Right lobe of liver (tissue), 6 donors: ENCODE measurements around the gene SSBP4. TPM values are rescaled to one million over a fixed set of nuclear protein-coding genes. Genes with fewer than 3 reads are reported as not detected.
A peak's percentile ranks its signal among the peaks of the same experiment; 100 is the strongest.

Experiments used
- ATAC-seq, 4 donors: fragments of 200-7000 bp; cut with Tn5 transposase; one replicate each; pipeline ENCODE4 v1.9.1; 2020; ENCODE audit warnings: mild to moderate bottlenecking in 4 of 4, moderate library complexity in 4 of 4
- DNase-seq, 3 donors: peaks; one replicate each; pipeline ENCODE4 v3.0.0-alpha.2; 2020
- H3K27ac ChIP-seq, 3 donors: fragments of 200-600 bp; one replicate each; pipeline ENCODE4 v1.8.0; 2022
- H3K27me3 ChIP-seq, 2 donors: fragments of 200-600 bp; one replicate each; pipeline ENCODE4 v1.8.0; 2022
- H3K36me3 ChIP-seq, 4 donors: fragments of 200-600 bp; sonication (generic) in 1 of 4; one replicate each; pipeline versions ENCODE4 v1.5.1 to v1.8.0; 2017 to 2022; ENCODE audit warnings: control low read depth in 1 of 4
- H3K4me1 ChIP-seq, 4 donors: fragments of 200-600 bp; sonication (generic) in 1 of 4; one replicate each; pipeline versions ENCODE4 v1.5.1 to v1.8.0; 2017 to 2022; ENCODE audit warnings: control low read depth in 1 of 4
- H3K4me3 ChIP-seq, 3 donors: fragments of 200-600 bp; one replicate each; pipeline ENCODE4 v1.8.0; 2022
- H3K9me3 ChIP-seq, 4 donors: fragments of 200-600 bp; sonication (generic) in 1 of 4; one replicate each; pipeline versions ENCODE4 v1.5.1 to v1.8.0; 2017 to 2022; ENCODE audit warnings: control low read depth in 1 of 4
- POLR2A ChIP-seq: fragments of 450-650 bp; IDR thresholded peaks from one replicate; pipeline ENCODE4 v1.6.1; 2017; ENCODE audit warnings: antibody characterized with exemption, mild to moderate bottlenecking
- WGBS: methylation state at CpG from one replicate; pipeline ENCODE4 v1.1.6; 2018; ENCODE audit warnings: low coverage, low lambda C conversion rate; ENCODE audit not compliant: insufficient coverage; ENCODE audit errors: missing lambda C conversion rate; 5-methylcytosine and 5-hydroxymethylcytosine counted together
- intact Hi-C, 2 donors: fragments of 100-400 bp; cut with DNase I; formaldehyde crosslinking; loops; one replicate each; pipeline versions ENCODE4 v1.11.2 to v1.14.1; 2022
- total RNA-seq, 6 experiments: library from RNA; depleted of rRNA in 2 of 6; stranded (reverse); fragments of >200 nt in 2 of 6; fragmentation: NEBNext Ultra II Directional in 3 of 6; extraction: Animal tissue kit (Norgen Biotek cat#: 25700) in 3 of 6; gene quantifications; one replicate each; pipeline versions ENCODE4 v1.1.0 to v1.2.4, GENCODE V29; 2016 to 2023
- TF ChIP-seq, protein P1 (sequence below), 4 donors: fragments of 200-600 bp in 3 of 4; fragments of 450-650 bp in 1 of 4; IDR thresholded peaks; one replicate each; pipeline versions ENCODE4 v1.5.1 to v1.8.0; 2016 to 2022; ENCODE audit warnings: antibody characterized with exemption in 4 of 4, mild to moderate bottlenecking in 2 of 4
- donor health status: DM: no; HTN: yes; CAD: no.
- donor health status: DM: no; HTN: no; CAD: no.
- donor health status: DM: no; HTN: no; CAD: no.
- donor health status: DM: no; HTN: yes; CAD: no.
- donor health status: DM: no; HTN: yes; CAD: no.

The SSBP4 gene
- total RNA-seq, 6 experiments from 2014 or later = 12.8 to 23.9 (median 15.9) TPM

DNA sequence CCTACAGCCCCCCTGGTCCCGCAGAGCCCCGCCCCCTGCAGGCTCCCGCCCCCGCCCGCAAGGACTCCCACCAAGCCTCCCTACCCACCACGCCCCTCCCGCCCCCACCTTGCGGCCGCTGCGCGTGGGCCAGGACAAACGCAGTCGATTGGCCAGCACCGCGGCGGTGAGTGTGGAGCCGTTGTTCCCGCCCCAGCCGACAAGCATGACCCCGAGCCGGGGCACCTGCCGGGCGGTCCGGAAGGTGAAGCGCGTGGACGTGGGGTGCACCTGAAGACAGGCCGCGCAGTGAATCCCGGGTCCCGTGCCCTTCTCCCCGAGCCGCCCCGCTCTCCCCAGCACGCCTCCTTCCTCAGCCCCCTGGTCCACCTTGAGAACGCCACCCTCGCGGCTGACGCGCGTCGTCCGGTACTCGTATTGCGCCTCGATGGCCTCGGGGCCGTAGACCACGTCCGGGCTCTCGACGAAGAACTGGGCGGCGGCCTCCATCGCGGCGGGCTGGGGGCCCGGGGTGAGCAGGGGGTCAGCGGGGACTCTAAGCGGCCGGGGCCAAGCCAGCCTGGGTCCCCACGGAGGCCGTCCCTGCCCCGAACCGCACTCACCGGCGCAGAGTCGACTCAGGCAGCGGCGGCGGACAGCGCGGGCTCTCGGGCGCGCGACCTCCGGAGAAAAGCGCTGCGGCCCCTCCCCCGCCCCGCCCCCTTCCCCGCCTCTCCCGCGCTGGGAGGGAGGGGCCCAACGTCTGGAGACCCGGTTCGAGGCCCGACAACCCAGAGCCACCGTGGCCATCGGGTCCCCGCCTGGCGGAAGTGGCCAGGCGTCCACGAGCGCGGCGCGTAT, 18.5 kb downstream of the SSBP4 start, which contains the start of gene ISYNA1:
TSS of gene ISYNA1 (minus strand) at position 643 of the 840 bp plus-strand sequence. CDS start at position 489, 154 bp downstream.
- H3K9me3 ChIP-seq = no peaks in the 10 kb centered on the region
- H3K4me1 ChIP-seq = peaks cover 0 to 26% (median 6%) of the 10 kb centered on the region in 4 donors
- no peaks in the 10 kb centered on the region for H3K36me3 ChIP-seq
- WGBS = 4% methylated on average over 6 of the region's 99 CpGs
- TF ChIP-seq, protein P1, sequence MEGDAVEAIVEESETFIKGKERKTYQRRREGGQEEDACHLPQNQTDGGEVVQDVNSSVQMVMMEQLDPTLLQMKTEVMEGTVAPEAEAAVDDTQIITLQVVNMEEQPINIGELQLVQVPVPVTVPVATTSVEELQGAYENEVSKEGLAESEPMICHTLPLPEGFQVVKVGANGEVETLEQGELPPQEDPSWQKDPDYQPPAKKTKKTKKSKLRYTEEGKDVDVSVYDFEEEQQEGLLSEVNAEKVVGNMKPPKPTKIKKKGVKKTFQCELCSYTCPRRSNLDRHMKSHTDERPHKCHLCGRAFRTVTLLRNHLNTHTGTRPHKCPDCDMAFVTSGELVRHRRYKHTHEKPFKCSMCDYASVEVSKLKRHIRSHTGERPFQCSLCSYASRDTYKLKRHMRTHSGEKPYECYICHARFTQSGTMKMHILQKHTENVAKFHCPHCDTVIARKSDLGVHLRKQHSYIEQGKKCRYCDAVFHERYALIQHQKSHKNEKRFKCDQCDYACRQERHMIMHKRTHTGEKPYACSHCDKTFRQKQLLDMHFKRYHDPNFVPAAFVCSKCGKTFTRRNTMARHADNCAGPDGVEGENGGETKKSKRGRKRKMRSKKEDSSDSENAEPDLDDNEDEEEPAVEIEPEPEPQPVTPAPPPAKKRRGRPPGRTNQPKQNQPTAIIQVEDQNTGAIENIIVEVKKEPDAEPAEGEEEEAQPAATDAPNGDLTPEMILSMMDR (IDR thresholded peaks at IDR 0.05) = no peak
- TF ChIP-seq POLR2A = no peak
- peak within 1 kb of the TSS in 1 of 3 donors; percentile 51 for H3K27ac ChIP-seq
- H3K4me3 ChIP-seq = peak within 1 kb of the TSS; percentile 40 to 46 (median 41)
- DNase-seq = no peak
- H3K27me3 ChIP-seq = no peaks in the 10 kb centered on the region
- intact Hi-C loops = no loop called here
- ATAC-seq = peak; percentile 4 to 35 (median 26)

DNA sequence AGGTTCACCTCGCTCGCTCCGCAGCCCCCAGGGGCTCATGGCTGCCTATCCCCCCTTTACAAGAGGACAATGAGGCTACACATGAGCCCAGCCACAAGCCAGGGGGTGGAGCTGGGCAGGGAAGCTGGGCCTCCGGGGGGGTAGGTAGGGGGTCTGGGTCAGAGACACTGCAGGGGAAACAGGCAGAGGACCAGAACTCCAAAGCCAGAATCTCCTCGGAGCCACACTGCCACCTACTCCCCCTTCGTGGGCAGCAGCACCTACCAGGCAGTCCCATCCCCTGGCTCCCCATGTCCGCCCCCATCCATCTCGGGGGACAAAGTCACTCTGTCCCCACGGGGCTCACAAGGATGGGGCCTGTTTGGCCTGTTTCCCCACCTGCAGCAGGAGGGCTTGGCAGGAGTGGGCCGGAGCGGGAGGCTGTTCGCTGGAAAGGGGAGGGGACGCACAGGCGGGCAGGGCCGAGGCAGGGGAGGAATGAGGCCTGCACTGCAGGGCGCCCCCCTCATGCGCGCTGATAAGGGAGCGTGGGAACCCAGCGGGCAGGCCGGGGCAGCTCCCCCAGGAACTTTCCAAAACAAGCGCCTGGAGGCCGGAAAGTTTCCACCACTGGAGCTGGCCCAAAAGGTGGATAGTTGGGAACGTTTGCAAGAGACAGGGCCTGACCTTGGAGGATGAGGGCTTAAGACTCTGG, 19.3 kb downstream of the SSBP4 start:
- H3K4me3 ChIP-seq = peak overlapping the region in 1 of 3 donors; percentile 41
- H3K27ac ChIP-seq = peak overlapping the region in 1 of 3 donors; percentile 12
- ATAC-seq (peak in 2 of 4 donors; percentile 1 to 5), DNase-seq (no peak)
- 0% methylated on average over 1 of the region's 24 CpGs for WGBS
- H3K9me3 ChIP-seq = no peaks in the 10 kb centered on the region
- H3K4me1 ChIP-seq = peaks cover 0 to 26% (median 6%) of the 10 kb centered on the region in 4 donors
- intact Hi-C loops = no loop called here
- H3K36me3 ChIP-seq = peaks cover 0 to 7% (median 0%) of the 10 kb centered on the region in 4 donors
- no peaks in the 10 kb centered on the region for H3K27me3 ChIP-seq
- TF ChIP-seq POLR2A = no peak
- TF ChIP-seq, protein P1 (IDR thresholded peaks at IDR 0.05) = no peak

DNA sequence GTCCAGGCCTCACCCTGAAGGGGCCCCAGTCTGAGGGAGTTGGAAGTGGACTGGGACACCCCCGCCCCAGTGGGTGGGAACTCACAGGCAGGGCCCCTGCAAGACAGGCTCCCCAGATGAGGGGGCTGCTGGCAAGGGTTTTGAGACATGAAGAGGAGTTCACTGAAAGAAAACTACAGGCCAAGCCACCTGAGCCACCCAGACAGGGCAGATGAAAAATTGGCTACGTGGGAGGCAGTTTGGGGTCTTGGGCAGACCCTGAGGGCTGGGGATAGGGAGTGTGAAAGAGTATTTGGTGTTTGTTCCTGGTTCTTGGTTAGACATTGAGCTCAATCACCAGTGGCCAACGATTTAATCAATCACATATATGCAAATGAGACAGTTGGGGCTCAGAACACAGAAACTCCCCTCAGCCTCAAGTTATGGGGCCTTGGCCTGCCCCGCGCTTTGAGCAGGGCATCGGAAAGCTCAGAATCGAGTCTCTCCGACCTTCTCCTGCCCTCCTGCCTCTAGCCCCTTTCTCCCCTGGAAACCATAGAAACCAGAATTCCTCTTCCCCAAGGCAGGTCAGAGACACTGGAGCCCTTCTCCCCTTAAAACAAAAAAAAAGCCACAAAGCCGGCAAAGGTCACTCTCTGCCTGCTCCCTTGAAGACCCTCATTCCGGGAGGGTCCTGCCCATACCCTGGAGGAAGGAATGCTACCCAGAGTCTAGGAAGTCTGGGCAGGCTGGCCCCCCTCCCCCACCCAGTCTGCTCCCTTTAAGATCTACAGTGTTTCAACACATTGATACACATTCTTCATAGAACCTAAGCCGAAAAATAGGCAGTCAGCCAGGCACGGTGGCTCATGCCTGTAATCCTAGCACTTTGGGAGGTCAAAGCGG, 20.1 kb downstream of the SSBP4 start:
- peaks cover 0 to 15% (median 5%) of the 10 kb centered on the region in 4 donors for H3K36me3 ChIP-seq
- no peaks in the 10 kb centered on the region for H3K9me3 ChIP-seq
- H3K4me3 ChIP-seq = no peak overlapping the region
- no peaks in the 10 kb centered on the region for H3K27me3 ChIP-seq
- H3K27ac ChIP-seq = no peak overlapping the region
- intact Hi-C loops = no loop called here
- peak in 1 of 3 donors; percentile 70 for DNase-seq
- ATAC-seq = peak; percentile 1 to 53 (median 24)
- 39% methylated on average over 7 of the region's 13 CpGs for WGBS
- peaks cover 0 to 26% (median 6%) of the 10 kb centered on the region in 4 donors for H3K4me1 ChIP-seq
- TF ChIP-seq, protein P1 (IDR thresholded peaks at IDR 0.05) = no peak
- TF ChIP-seq POLR2A = no peak

- intact Hi-C loops = loop anchor here in 1 of 2 donors (10.0 kb wide), 1 partner anchor 415 kb away; no protein-coding TSS in a partner anchor
- H3K4me3 ChIP-seq = no peak overlapping the region
- TF ChIP-seq, protein P1 (IDR thresholded peaks at IDR 0.05) = no peak
- TF ChIP-seq POLR2A = no peak
- DNase-seq (no peak), ATAC-seq (no peak)
- H3K36me3 ChIP-seq = peaks cover 0 to 21% (median 10%) of the 10 kb centered on the region in 4 donors
- H3K9me3 ChIP-seq = no peaks in the 10 kb centered on the region
- no peaks in the 10 kb centered on the region for H3K27me3 ChIP-seq
- no peak overlapping the region for H3K27ac ChIP-seq
- peaks cover 0 to 26% (median 6%) of the 10 kb centered on the region in 4 donors for H3K4me1 ChIP-seq
- WGBS = 30% methylated on average over 6 of the region's 9 CpGs
Observed at GRCh38 chr19:18439910-18440237, 20.7 kb downstream of the SSBP4 start.
